NCI-H226 (cell line): ENCODE measurements around the gene MAP7.
"Not testable (repeated sequence)": the region's sequence is repeated elsewhere in the genome, so short reads cannot be mapped to it uniquely, and the experiment has no call there.

Experiments used
- DNase-seq: peaks from one replicate; pipeline ENCODE4 v3.0.0-alpha.2; 2015

The MAP7 gene

GRCh38 chr6:136464148-136464547, 86.1 kb downstream of the MAP7 start:
- DNase-seq, result no peak

- no peak for DNase-seq
These were observed 86.5 kb downstream of the MAP7 start for GRCh38 chr6:136463743-136464142.

- DNase-seq, result peak; percentile 40
These were observed 103.5 kb downstream of the MAP7 start for GRCh38 chr6:136446579-136447187.

- DNase-seq, result no peak
These were observed 104.1 kb downstream of the MAP7 start for GRCh38 chr6:136446145-136446544.

GRCh38 chr6:136445063-136445462, 105.2 kb downstream of the MAP7 start:
- DNase-seq, result no peak

GRCh38 chr6:136440203-136440602, 110.0 kb downstream of the MAP7 start:
- DNase-seq, result no peak

GRCh38 chr6:136439514-136440190, 110.6 kb downstream of the MAP7 start:
- DNase-seq, result no peak

- no peak for DNase-seq
These were observed 111.8 kb downstream of the MAP7 start for GRCh38 chr6:136438441-136438840.

- DNase-seq, result no peak
These were observed 113.0 kb downstream of the MAP7 start for GRCh38 chr6:136437246-136437645.

- DNase-seq, result no peak
These were observed 115.1 kb downstream of the MAP7 start for GRCh38 chr6:136435101-136435500.

- not testable (repeated sequence) for DNase-seq
These were observed 118.9 kb downstream of the MAP7 start for GRCh38 chr6:136431306-136431705.

- DNase-seq, result no peak
These were observed 120.8 kb downstream of the MAP7 start for GRCh38 chr6:136429264-136430065.

- DNase-seq, result no peak
These were observed 122.9 kb downstream of the MAP7 start for GRCh38 chr6:136427378-136427717.

GRCh38 chr6:136426627-136427377, 123.4 kb downstream of the MAP7 start:
- no peak for DNase-seq

- no peak for DNase-seq
These were observed 124.4 kb downstream of the MAP7 start for GRCh38 chr6:136425793-136426192.

- no peak for DNase-seq
These were observed 125.3 kb downstream of the MAP7 start for GRCh38 chr6:136424901-136425300.

GRCh38 chr6:136424450-136424849, 125.8 kb downstream of the MAP7 start:
- DNase-seq, result no peak

GRCh38 chr6:136421537-136422158, 128.6 kb downstream of the MAP7 start:
- DNase-seq, result no peak

- DNase-seq, result no peak
These were observed 129.4 kb downstream of the MAP7 start for GRCh38 chr6:136420853-136421252.

GRCh38 chr6:136415351-136416007, 134.7 kb downstream of the MAP7 start:
- no peak for DNase-seq

GRCh38 chr6:136412410-136412809, 137.8 kb downstream of the MAP7 start:
- DNase-seq, result no peak
